ENCODE results near the gene MAST2. TPM values are rescaled to one million over a fixed set of nuclear protein-coding genes. Genes with fewer than 3 reads are reported as not detected.

The MAST2 gene
- total and polyA plus RNA-seq, 9 of the 15 experiments (the other 6 are each of a cell fraction or from before 2014, with no cell fraction given) = 0.73 to 32.0 (median 17.8) TPM

DNA sequence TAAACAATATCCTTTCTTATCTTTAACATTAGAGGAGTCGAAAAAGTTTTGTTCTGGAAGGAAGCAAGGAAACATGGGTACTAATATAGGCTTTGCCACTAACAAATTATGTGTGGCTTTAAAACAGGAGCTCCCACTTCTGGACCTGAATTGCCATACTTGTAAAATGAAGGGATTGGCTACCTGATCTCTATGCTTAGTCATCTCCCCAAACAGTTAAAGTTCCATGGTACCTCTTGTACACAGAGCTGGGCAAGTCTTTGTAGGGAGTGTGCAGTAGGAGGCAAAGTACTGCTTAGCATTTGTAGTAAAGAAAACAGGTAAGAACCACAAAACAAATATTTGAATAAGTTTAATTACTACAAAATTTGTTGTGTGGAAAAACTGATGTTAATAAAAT lies 81.3 kb downstream of the MAST2 start (continued):
- peak; percentile 68 for TF ChIP-seq MAFG (tag; conservative IDR thresholded peaks at IDR 0.05)
- TF ChIP-seq, protein P1, sequence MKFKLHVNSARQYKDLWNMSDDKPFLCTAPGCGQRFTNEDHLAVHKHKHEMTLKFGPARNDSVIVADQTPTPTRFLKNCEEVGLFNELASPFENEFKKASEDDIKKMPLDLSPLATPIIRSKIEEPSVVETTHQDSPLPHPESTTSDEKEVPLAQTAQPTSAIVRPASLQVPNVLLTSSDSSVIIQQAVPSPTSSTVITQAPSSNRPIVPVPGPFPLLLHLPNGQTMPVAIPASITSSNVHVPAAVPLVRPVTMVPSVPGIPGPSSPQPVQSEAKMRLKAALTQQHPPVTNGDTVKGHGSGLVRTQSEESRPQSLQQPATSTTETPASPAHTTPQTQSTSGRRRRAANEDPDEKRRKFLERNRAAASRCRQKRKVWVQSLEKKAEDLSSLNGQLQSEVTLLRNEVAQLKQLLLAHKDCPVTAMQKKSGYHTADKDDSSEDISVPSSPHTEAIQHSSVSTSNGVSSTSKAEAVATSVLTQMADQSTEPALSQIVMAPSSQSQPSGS (CRISPR knock-in tag; IDR thresholded peaks at IDR 0.05) = no peak
- peak; percentile 65; the same call in 1 of the 2 replicates for TF ChIP-seq MAFK (IDR thresholded peaks at IDR 0.05; ENCODE audit: low read length)
- TF ChIP-seq, protein P2, sequence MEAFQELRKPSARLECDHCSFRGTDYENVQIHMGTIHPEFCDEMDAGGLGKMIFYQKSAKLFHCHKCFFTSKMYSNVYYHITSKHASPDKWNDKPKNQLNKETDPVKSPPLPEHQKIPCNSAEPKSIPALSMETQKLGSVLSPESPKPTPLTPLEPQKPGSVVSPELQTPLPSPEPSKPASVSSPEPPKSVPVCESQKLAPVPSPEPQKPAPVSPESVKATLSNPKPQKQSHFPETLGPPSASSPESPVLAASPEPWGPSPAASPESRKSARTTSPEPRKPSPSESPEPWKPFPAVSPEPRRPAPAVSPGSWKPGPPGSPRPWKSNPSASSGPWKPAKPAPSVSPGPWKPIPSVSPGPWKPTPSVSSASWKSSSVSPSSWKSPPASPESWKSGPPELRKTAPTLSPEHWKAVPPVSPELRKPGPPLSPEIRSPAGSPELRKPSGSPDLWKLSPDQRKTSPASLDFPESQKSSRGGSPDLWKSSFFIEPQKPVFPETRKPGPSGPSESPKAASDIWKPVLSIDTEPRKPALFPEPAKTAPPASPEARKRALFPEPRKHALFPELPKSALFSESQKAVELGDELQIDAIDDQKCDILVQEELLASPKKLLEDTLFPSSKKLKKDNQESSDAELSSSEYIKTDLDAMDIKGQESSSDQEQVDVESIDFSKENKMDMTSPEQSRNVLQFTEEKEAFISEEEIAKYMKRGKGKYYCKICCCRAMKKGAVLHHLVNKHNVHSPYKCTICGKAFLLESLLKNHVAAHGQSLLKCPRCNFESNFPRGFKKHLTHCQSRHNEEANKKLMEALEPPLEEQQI (IDR thresholded peaks at IDR 0.05) = 0 out of 2 replicates have a peak, but pooled peaks have one; percentile 21
- TF ChIP-seq POLR2H (tag; IDR thresholded peaks at IDR 0.05; ENCODE audit: low read depth) = no peak
- peak; percentile 36; the same call in 1 of the 2 replicates for TF ChIP-seq JUND (IDR thresholded peaks at IDR 0.05; ENCODE audit: borderline replicate concordance, low read depth, low read length)
- TF ChIP-seq JUND (tag; IDR thresholded peaks at IDR 0.05; ENCODE audit: borderline replicate concordance, low read depth, low read length) = no peak
- TF ChIP-seq MAFF (IDR thresholded peaks at IDR 0.05; ENCODE audit: low read length) = peak; percentile 62
- no peak for TF ChIP-seq ERF (CRISPR knock-in tag; IDR thresholded peaks at IDR 0.05)
- TF ChIP-seq, protein P3, sequence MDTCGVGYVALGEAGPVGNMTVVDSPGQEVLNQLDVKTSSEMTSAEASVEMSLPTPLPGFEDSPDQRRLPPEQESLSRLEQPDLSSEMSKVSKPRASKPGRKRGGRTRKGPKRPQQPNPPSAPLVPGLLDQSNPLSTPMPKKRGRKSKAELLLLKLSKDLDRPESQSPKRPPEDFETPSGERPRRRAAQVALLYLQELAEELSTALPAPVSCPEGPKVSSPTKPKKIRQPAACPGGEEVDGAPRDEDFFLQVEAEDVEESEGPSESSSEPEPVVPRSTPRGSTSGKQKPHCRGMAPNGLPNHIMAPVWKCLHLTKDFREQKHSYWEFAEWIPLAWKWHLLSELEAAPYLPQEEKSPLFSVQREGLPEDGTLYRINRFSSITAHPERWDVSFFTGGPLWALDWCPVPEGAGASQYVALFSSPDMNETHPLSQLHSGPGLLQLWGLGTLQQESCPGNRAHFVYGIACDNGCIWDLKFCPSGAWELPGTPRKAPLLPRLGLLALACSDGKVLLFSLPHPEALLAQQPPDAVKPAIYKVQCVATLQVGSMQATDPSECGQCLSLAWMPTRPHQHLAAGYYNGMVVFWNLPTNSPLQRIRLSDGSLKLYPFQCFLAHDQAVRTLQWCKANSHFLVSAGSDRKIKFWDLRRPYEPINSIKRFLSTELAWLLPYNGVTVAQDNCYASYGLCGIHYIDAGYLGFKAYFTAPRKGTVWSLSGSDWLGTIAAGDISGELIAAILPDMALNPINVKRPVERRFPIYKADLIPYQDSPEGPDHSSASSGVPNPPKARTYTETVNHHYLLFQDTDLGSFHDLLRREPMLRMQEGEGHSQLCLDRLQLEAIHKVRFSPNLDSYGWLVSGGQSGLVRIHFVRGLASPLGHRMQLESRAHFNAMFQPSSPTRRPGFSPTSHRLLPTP (IDR thresholded peaks at IDR 0.05; ENCODE audit: borderline replicate concordance, extremely low read depth, insufficient read length) = no peak
- TF ChIP-seq ZNF561 (CRISPR knock-in tag; conservative IDR thresholded peaks at IDR 0.05) = no peak
- TF ChIP-seq NFE2 (IDR thresholded peaks at IDR 0.05; ENCODE audit: low read depth) = peak; percentile 87
- TF ChIP-seq GATAD2B (IDR thresholded peaks at IDR 0.05; ENCODE audit: borderline replicate concordance) = no peak
- TF ChIP-seq RFX5 (IDR thresholded peaks at IDR 0.05; ENCODE audit: low read depth, low read length) = no peak
